ENCODE data around the gene BTBD9. TPM values are rescaled to one million over a fixed set of nuclear protein-coding genes. Genes with fewer than 3 reads are reported as not detected.
A peak's percentile ranks its signal among the peaks of the same experiment; 100 is the strongest.

Gene BTBD9
- total RNA-seq, 1 donor from 2014 or later: 18.1 TPM

GRCh38 chr6:38391206-38391605, 248.5 kb downstream of the BTBD9 start:
- H3K4me1 Mint-ChIP-seq (ENCODE audit: unreplicated experiment): peaks cover 21% of the 10 kb centered on the region
- no peaks in the 10 kb centered on the region for H3K9me3 Mint-ChIP-seq (ENCODE audit: unreplicated experiment)
- no peak for DNase-seq (ENCODE audit: extremely low spot score, unreplicated experiment)
- no peak for TF ChIP-seq CTCF (IDR thresholded peaks at IDR 0.05)
- H3K27ac Mint-ChIP-seq (ENCODE audit: unreplicated experiment): no peak overlapping the region
- no peaks in the 10 kb centered on the region for H3K36me3 Mint-ChIP-seq (ENCODE audit: unreplicated experiment)
- H3K27me3 Mint-ChIP-seq (ENCODE audit: unreplicated experiment): no peaks in the 10 kb centered on the region
- no peak overlapping the region for H3K4me3 Mint-ChIP-seq (ENCODE audit: unreplicated experiment)

- Mint-ChIP-seq H3K36me3 (ENCODE audit: unreplicated experiment) (no peaks in the 10 kb centered on the region), H3K4me3 (ENCODE audit: unreplicated experiment) (no peak overlapping the region), H3K27ac (ENCODE audit: unreplicated experiment) (no peak overlapping the region), H3K27me3 (ENCODE audit: unreplicated experiment) (no peaks in the 10 kb centered on the region), H3K4me1 (ENCODE audit: unreplicated experiment) (peaks cover 21% of the 10 kb centered on the region), H3K9me3 (ENCODE audit: unreplicated experiment) (no peaks in the 10 kb centered on the region)
- DNase-seq (ENCODE audit: extremely low spot score, unreplicated experiment): no peak
- no peak for TF ChIP-seq CTCF (IDR thresholded peaks at IDR 0.05)
Observed at GRCh38 chr6:38389875-38390274, 249.9 kb downstream of the BTBD9 start.

GRCh38 chr6:38387971-38388370, 251.8 kb downstream of the BTBD9 start:
- Mint-ChIP-seq H3K4me1 (ENCODE audit: unreplicated experiment) (peaks cover 21% of the 10 kb centered on the region), H3K27ac (ENCODE audit: unreplicated experiment) (peak overlapping the region; percentile 68), H3K4me3 (ENCODE audit: unreplicated experiment) (no peak overlapping the region), H3K9me3 (ENCODE audit: unreplicated experiment) (no peaks in the 10 kb centered on the region), H3K36me3 (ENCODE audit: unreplicated experiment) (no peaks in the 10 kb centered on the region), H3K27me3 (ENCODE audit: unreplicated experiment) (no peaks in the 10 kb centered on the region)
- no peak for DNase-seq (ENCODE audit: extremely low spot score, unreplicated experiment)
- no peak for TF ChIP-seq CTCF (IDR thresholded peaks at IDR 0.05)

- H3K36me3 Mint-ChIP-seq (ENCODE audit: unreplicated experiment): no peaks in the 10 kb centered on the region
- H3K27ac Mint-ChIP-seq (ENCODE audit: unreplicated experiment): peak overlapping the region; percentile 48
- H3K27me3 Mint-ChIP-seq (ENCODE audit: unreplicated experiment): no peaks in the 10 kb centered on the region
- H3K4me3 Mint-ChIP-seq (ENCODE audit: unreplicated experiment): no peak overlapping the region
- DNase-seq (ENCODE audit: extremely low spot score, unreplicated experiment): no peak
- TF ChIP-seq CTCF (IDR thresholded peaks at IDR 0.05): no peak
- H3K9me3 Mint-ChIP-seq (ENCODE audit: unreplicated experiment): no peaks in the 10 kb centered on the region
- H3K4me1 Mint-ChIP-seq (ENCODE audit: unreplicated experiment): peaks cover 21% of the 10 kb centered on the region
Observed at GRCh38 chr6:38387461-38387860, 252.3 kb downstream of the BTBD9 start.

GRCh38 chr6:38378801-38379200, 260.9 kb downstream of the BTBD9 start:
- H3K27ac Mint-ChIP-seq (ENCODE audit: unreplicated experiment): no peak overlapping the region
- H3K9me3 Mint-ChIP-seq (ENCODE audit: unreplicated experiment): no peaks in the 10 kb centered on the region
- no peaks in the 10 kb centered on the region for H3K27me3 Mint-ChIP-seq (ENCODE audit: unreplicated experiment)
- DNase-seq (ENCODE audit: extremely low spot score, unreplicated experiment): no peak
- TF ChIP-seq CTCF (IDR thresholded peaks at IDR 0.05): no peak
- H3K36me3 Mint-ChIP-seq (ENCODE audit: unreplicated experiment): no peaks in the 10 kb centered on the region
- H3K4me1 Mint-ChIP-seq (ENCODE audit: unreplicated experiment): peaks cover 3% of the 10 kb centered on the region
- no peak overlapping the region for H3K4me3 Mint-ChIP-seq (ENCODE audit: unreplicated experiment)

Measured in osteocyte (in vitro differentiated cells).